ENCODE results near the gene SUPT7L. TPM values are rescaled to one million over a fixed set of nuclear protein-coding genes. Genes with fewer than 3 reads are reported as not detected.
A peak's percentile ranks its signal among the peaks of the same experiment; 100 is the strongest.
"Not testable (repeated sequence)": the region's sequence is repeated elsewhere in the genome, so short reads cannot be mapped to it uniquely, and the experiment has no call there.

Gene SUPT7L
- total and polyA plus RNA-seq, 2 of the 4 experiments (the other 2 are of a cell fraction), result 16.7 to 33.4 TPM

DNA sequence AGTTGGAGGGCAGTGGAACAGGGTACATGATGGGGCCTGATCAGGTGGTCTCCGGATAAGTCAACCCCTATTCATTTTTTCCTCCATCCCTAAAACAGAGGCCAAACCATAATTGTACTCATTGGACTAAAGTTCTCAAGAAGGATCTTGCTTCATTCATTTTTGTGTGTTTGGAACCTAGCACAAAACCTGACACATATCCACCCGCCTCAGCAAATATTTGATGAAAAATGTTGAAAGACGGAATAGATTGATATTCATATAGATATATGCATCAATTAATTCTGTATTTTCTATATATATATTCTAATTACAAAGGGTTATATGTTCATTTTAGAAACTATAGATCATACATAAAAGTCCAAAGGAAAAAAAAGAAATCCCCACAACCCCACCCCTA lies 22.2 kb upstream of the SUPT7L start:
- Histone ChIP-seq H2BK5ac (ENCODE audit: low read depth, low read length, poor library complexity, severe bottlenecking) (no peak overlapping the region), H2AK5ac (ENCODE audit: low read depth, low read length) (no peak overlapping the region), H3K36me3 (ENCODE audit: control insufficient read depth, insufficient read depth, low read length) (peaks cover 26% of the 10 kb centered on the region), H3K9me1 (ENCODE audit: insufficient read depth, low read length) (peaks cover 12% of the 10 kb centered on the region), H3K4me1 (ENCODE audit: control insufficient read depth, insufficient read depth, low read length) (peaks cover 10% of the 10 kb centered on the region), H2AK9ac (replicated peaks; ENCODE audit: low read depth, low read length, poor library complexity) (no peak overlapping the region), H4K8ac (ENCODE audit: low read depth in 2 of 2, low read length in 2 of 2) (no peak overlapping the region), H3K4me2 (ENCODE audit: low read depth, low read length) (no peak overlapping the region), H3K4ac (ENCODE audit: low read depth, low read length) (no peak overlapping the region), H3K9me3 (ENCODE audit: control insufficient read depth, insufficient read depth, low read length) (no peaks in the 10 kb centered on the region), H3K23ac (ENCODE audit: low read depth, low read length) (no peak overlapping the region), H3K4me3 (ENCODE audit: insufficient read depth, low read depth, low read length) (no peak overlapping the region), H3K79me1 (ENCODE audit: low read depth in 1 of 2, low read length in 2 of 2) (no peaks in the 10 kb centered on the region; a peak in 1 of 4 replicates), H2BK120ac (ENCODE audit: low read depth, low read length) (no peak overlapping the region), H2BK15ac (ENCODE audit: low read depth, low read length) (no peak overlapping the region), H2BK20ac (ENCODE audit: low read depth, low read length) (no peak overlapping the region), H4K5ac (ENCODE audit: low read depth, low read length) (no peak overlapping the region), H3K14ac (replicated peaks; ENCODE audit: low read depth, low read length) (no peak overlapping the region), H4K20me1 (ENCODE audit: insufficient read depth, low read length) (no peaks in the 10 kb centered on the region), H2AFZ (replicated peaks; ENCODE audit: low read length, poor library complexity) (no peak overlapping the region), H3K9ac (ENCODE audit: low read depth, low read length) (no peak overlapping the region), H3K27me3 (ENCODE audit: control insufficient read depth, insufficient read depth, low read length) (no peaks in the 10 kb centered on the region), H3K27ac (ENCODE audit: insufficient read depth, low read length) (no peak overlapping the region), H3K18ac (ENCODE audit: low read depth, low read length) (no peak overlapping the region), H3K56ac (ENCODE audit: extremely low read depth, insufficient read depth, low read length) (no peak overlapping the region), H4K91ac (ENCODE audit: insufficient read depth, low read depth, low read length) (no peak overlapping the region)
- DNase-seq (no peak), ATAC-seq (ENCODE audit: low read depth) (no peak)
- POLR2A ChIA-PET (ENCODE audit: unreplicated experiment), result no interaction called here
- intact Hi-C loops (cut with micrococcal nuclease), result no loop called here
- no CpG with 5 or more reads among the region's 3 CpGs for WGBS, 2 experiments (ENCODE audit: extremely low coverage in 2 of 2, insufficient read length in 1 of 2)
- TF ChIP-seq MXI1 (IDR thresholded peaks at IDR 0.05; ENCODE audit: borderline replicate concordance, low read depth, low read length) (no peak), SMC3 (IDR thresholded peaks at IDR 0.05; ENCODE audit: low read depth, low read length) (no peak), MAZ (IDR thresholded peaks at IDR 0.05; ENCODE audit: borderline replicate concordance, low read depth, low read length) (no peak), MAFK (IDR thresholded peaks at IDR 0.05; ENCODE audit: low read depth, low read length) (peak; percentile 59; the same call in 1 of the 2 replicates), CEBPB (IDR thresholded peaks at IDR 0.05; ENCODE audit: low read depth, low read length) (no peak), POLR2A (IDR thresholded peaks at IDR 0.05; ENCODE audit: low read depth, low read length) (no peak), RCOR1 (IDR thresholded peaks at IDR 0.05; ENCODE audit: insufficient replicate concordance, low read length) (no peak)
- TF ChIP-seq, protein P1, sequence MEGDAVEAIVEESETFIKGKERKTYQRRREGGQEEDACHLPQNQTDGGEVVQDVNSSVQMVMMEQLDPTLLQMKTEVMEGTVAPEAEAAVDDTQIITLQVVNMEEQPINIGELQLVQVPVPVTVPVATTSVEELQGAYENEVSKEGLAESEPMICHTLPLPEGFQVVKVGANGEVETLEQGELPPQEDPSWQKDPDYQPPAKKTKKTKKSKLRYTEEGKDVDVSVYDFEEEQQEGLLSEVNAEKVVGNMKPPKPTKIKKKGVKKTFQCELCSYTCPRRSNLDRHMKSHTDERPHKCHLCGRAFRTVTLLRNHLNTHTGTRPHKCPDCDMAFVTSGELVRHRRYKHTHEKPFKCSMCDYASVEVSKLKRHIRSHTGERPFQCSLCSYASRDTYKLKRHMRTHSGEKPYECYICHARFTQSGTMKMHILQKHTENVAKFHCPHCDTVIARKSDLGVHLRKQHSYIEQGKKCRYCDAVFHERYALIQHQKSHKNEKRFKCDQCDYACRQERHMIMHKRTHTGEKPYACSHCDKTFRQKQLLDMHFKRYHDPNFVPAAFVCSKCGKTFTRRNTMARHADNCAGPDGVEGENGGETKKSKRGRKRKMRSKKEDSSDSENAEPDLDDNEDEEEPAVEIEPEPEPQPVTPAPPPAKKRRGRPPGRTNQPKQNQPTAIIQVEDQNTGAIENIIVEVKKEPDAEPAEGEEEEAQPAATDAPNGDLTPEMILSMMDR (conservative IDR thresholded peaks at IDR 0.05; ENCODE audit: low read depth, low read length), result no peak
- dilution Hi-C loops (cut with HindIII; ENCODE audit: low sequenced_read_pairs, unreplicated experiment), result no loop called here
- CTCF ChIA-PET, result no interaction called here
- BruUV-seq (replicated peaks), result no TSS peak
- in situ Hi-C loops (cut with MboI; ENCODE audit: low sequenced_read_pairs), result no loop called here

DNA sequence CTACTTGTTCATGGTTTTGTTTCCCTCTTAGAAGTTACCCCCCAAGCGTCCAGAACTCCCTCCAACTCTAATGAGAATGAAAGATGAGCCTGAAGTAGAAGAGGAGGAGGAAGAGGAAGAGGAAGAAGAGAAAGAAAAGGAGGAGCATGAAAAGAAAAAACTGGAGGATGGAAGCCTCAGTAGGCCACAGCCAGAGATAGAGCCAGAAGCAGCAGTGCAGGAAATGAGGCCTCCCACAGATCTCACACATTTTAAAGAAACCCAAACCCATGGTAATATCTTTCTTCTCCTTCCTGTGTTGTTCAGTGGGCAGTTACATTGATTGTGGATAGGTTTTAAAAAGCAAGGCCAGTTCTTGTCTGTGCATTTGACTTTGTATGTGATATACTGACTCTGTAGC lies 21.6 kb upstream of the SUPT7L start:
- H3K56ac ChIP-seq (ENCODE audit: extremely low read depth, insufficient read depth, low read length); DNase-seq; H3K4me3 ChIP-seq (ENCODE audit: insufficient read depth, low read depth, low read length); POLR2A ChIA-PET (ENCODE audit: unreplicated experiment); H3K27ac ChIP-seq (ENCODE audit: insufficient read depth, low read length); H3K14ac ChIP-seq (replicated peaks; ENCODE audit: low read depth, low read length); dilution Hi-C loops (cut with HindIII; ENCODE audit: low sequenced_read_pairs, unreplicated experiment); H2AK9ac ChIP-seq (replicated peaks; ENCODE audit: low read depth, low read length, poor library complexity); intact Hi-C loops (cut with micrococcal nuclease); H2BK120ac ChIP-seq (ENCODE audit: low read depth, low read length); H3K4ac ChIP-seq (ENCODE audit: low read depth, low read length); BruUV-seq (replicated peaks); H3K4me2 ChIP-seq (ENCODE audit: low read depth, low read length); H4K91ac ChIP-seq (ENCODE audit: insufficient read depth, low read depth, low read length); H3K79me1 ChIP-seq (ENCODE audit: low read depth in 1 of 2, low read length in 2 of 2); H3K23ac ChIP-seq (ENCODE audit: low read depth, low read length); H2AK5ac ChIP-seq (ENCODE audit: low read depth, low read length); H2BK20ac ChIP-seq (ENCODE audit: low read depth, low read length); H3K18ac ChIP-seq (ENCODE audit: low read depth, low read length); H2BK15ac ChIP-seq (ENCODE audit: low read depth, low read length); H4K5ac ChIP-seq (ENCODE audit: low read depth, low read length); H3K9ac ChIP-seq (ENCODE audit: low read depth, low read length); H4K20me1 ChIP-seq (ENCODE audit: insufficient read depth, low read length); H3K27me3 ChIP-seq (ENCODE audit: control insufficient read depth, insufficient read depth, low read length); H2BK5ac ChIP-seq (ENCODE audit: low read depth, low read length, poor library complexity, severe bottlenecking); H2AFZ ChIP-seq (replicated peaks; ENCODE audit: low read length, poor library complexity); H4K8ac ChIP-seq (ENCODE audit: low read depth in 2 of 2, low read length in 2 of 2); H3K9me3 ChIP-seq (ENCODE audit: control insufficient read depth, insufficient read depth, low read length); in situ Hi-C loops (cut with MboI; ENCODE audit: low sequenced_read_pairs); ATAC-seq (ENCODE audit: low read depth): not testable (repeated sequence)
- CTCF ChIA-PET, result interaction anchor here (0.6 kb wide), 1 partner anchor 310 kb away, joined by 8 read pairs; no protein-coding TSS in a partner anchor
- Histone ChIP-seq H3K9me1 (ENCODE audit: insufficient read depth, low read length) (peaks cover 12% of the 10 kb centered on the region), H3K4me1 (ENCODE audit: control insufficient read depth, insufficient read depth, low read length) (peaks cover 10% of the 10 kb centered on the region), H3K36me3 (ENCODE audit: control insufficient read depth, insufficient read depth, low read length) (peaks cover 26% of the 10 kb centered on the region)
- WGBS, 2 experiments (ENCODE audit: extremely low coverage in 2 of 2, insufficient read length in 1 of 2), result no CpG with 5 or more reads among the region's 1 CpG
